ENCODE data around the gene SLC6A3. TPM values are rescaled to one million over a fixed set of nuclear protein-coding genes. Genes with fewer than 3 reads are reported as not detected.

Gene SLC6A3
- polyA plus RNA-seq, 1 experiment: not detected

- no peaks in the 10 kb centered on the region; the same call in 1 of the 2 replicates for H3K9me3 ChIP-seq (ENCODE audit: control insufficient read depth, insufficient read depth, low read length)
- CTCF ChIA-PET: no interaction called here
Measured at GRCh38 chr5:1392261-1392660, 53.0 kb downstream of the SLC6A3 start.

GRCh38 chr5:1391691-1392090 is 53.5 kb downstream of the SLC6A3 start:
- CTCF ChIA-PET: no interaction called here
- H3K4me3 ChIP-seq (ENCODE audit: low read depth, low read length): no peak overlapping the region
- H3K27ac ChIP-seq (ENCODE audit: low read depth, low read length): no peak overlapping the region
- DNase-seq (ENCODE audit: low read depth, low spot score): no peak
- TF ChIP-seq, protein P1, sequence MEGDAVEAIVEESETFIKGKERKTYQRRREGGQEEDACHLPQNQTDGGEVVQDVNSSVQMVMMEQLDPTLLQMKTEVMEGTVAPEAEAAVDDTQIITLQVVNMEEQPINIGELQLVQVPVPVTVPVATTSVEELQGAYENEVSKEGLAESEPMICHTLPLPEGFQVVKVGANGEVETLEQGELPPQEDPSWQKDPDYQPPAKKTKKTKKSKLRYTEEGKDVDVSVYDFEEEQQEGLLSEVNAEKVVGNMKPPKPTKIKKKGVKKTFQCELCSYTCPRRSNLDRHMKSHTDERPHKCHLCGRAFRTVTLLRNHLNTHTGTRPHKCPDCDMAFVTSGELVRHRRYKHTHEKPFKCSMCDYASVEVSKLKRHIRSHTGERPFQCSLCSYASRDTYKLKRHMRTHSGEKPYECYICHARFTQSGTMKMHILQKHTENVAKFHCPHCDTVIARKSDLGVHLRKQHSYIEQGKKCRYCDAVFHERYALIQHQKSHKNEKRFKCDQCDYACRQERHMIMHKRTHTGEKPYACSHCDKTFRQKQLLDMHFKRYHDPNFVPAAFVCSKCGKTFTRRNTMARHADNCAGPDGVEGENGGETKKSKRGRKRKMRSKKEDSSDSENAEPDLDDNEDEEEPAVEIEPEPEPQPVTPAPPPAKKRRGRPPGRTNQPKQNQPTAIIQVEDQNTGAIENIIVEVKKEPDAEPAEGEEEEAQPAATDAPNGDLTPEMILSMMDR (IDR thresholded peaks at IDR 0.05; ENCODE audit: low read depth, low read length): no peak
- H3K9me3 ChIP-seq (ENCODE audit: control insufficient read depth, insufficient read depth, low read length): no peaks in the 10 kb centered on the region; the same call in 1 of the 2 replicates
- POLR2A ChIA-PET: no interaction called here
- H3K27me3 ChIP-seq (ENCODE audit: control insufficient read depth, insufficient read depth, low read length): peaks cover 27% of the 10 kb centered on the region

More at GRCh38 chr5:1392261-1392660, 53.0 kb downstream of the SLC6A3 start:
- Histone ChIP-seq H3K27me3 (ENCODE audit: control insufficient read depth, insufficient read depth, low read length) (peaks cover 22% of the 10 kb centered on the region), H3K4me3 (ENCODE audit: low read depth, low read length) (no peak overlapping the region), H3K27ac (ENCODE audit: low read depth, low read length) (no peak overlapping the region)
- DNase-seq (ENCODE audit: low read depth, low spot score): no peak
- POLR2A ChIA-PET: no interaction called here
- TF ChIP-seq, protein P1 (IDR thresholded peaks at IDR 0.05; ENCODE audit: low read depth, low read length): no peak

DNA sequence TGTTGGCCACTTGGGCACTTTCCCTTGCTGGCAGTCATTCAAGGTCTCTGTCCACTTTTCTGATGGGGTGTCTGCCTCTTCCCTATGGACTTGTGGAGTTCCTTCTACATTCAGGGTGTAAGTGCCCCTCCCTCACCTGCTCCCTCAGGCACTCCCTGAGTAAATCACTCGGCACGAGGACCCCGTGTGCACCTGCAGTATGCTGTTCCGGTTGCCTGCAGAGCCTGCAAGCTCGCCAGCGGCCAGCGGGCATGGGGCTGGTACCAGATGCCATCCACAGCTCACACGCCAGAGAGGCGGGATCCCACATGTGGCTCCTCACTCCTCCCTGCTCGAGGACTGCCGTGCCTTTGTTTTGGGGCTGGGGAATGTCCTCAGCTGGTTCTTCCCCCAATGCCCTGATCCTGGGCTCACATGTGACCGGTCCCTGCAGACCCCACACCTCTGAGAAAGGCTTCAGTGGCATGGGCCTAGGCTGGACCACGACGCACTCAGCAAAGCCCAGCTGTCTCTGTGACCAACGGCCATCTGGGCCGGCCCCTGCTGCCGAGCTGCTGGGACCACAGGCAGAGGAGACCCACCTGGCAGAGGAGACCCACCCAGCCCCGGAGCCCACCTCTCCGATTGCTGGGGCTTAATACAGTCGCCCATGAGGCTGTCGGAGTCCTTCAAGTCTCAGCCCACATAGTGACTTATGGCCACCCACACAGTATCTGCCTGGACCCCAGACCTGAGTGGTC is 54.2 kb downstream of the SLC6A3 start:
- ChIA-PET CTCF (no interaction called here), POLR2A (no interaction called here)
- peaks cover 27% of the 10 kb centered on the region for H3K27me3 ChIP-seq (ENCODE audit: control insufficient read depth, insufficient read depth, low read length)
- no peak for DNase-seq (ENCODE audit: low read depth, low spot score)
- TF ChIP-seq, protein P1 (IDR thresholded peaks at IDR 0.05; ENCODE audit: low read depth, low read length): no peak
- no peak overlapping the region for H3K4me3 ChIP-seq (ENCODE audit: low read depth, low read length)
- no peaks in the 10 kb centered on the region; the same call in 1 of the 2 replicates for H3K9me3 ChIP-seq (ENCODE audit: control insufficient read depth, insufficient read depth, low read length)
- H3K27ac ChIP-seq (ENCODE audit: low read depth, low read length): no peak overlapping the region

DNA sequence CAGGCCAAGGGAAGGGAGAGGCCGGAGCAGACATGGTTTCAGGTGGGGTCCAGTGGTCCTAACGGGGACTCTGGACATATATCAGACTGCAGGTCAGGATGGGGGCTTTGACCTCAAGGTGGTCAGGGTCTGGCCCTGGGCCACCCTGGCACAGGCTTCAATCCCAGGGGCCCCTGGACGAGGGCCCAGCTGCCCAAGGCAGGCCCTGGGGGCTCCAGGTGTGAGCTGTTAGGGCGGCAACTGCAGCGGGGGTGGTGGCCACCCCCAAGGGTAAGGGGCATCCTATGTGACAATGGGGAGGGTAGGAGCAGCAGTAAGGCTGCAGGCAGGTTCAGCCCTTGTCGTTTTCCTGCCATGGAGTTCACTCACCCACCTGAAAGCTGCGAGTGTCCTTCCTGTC is 54.9 kb downstream of the SLC6A3 start:
- Histone ChIP-seq H3K4me3 (ENCODE audit: low read depth, low read length) (no peak overlapping the region), H3K27ac (ENCODE audit: low read depth, low read length) (no peak overlapping the region), H3K9me3 (ENCODE audit: control insufficient read depth, insufficient read depth, low read length) (no peaks in the 10 kb centered on the region; the same call in 1 of the 2 replicates), H3K27me3 (ENCODE audit: control insufficient read depth, insufficient read depth, low read length) (peaks cover 30% of the 10 kb centered on the region)
- TF ChIP-seq, protein P1 (IDR thresholded peaks at IDR 0.05; ENCODE audit: low read depth, low read length): no peak
- ChIA-PET POLR2A (no interaction called here), CTCF (no interaction called here)
- DNase-seq (ENCODE audit: low read depth, low spot score): no peak

GRCh38 chr5:1388383-1388967 is 56.8 kb downstream of the SLC6A3 start:
- Histone ChIP-seq H3K9me3 (ENCODE audit: control insufficient read depth, insufficient read depth, low read length) (peaks cover under 1% of the 10 kb centered on the region; the same call in 1 of the 2 replicates), H3K27me3 (ENCODE audit: control insufficient read depth, insufficient read depth, low read length) (peaks cover 34% of the 10 kb centered on the region), H3K27ac (ENCODE audit: low read depth, low read length) (no peak overlapping the region), H3K4me3 (ENCODE audit: low read depth, low read length) (no peak overlapping the region)
- no peak for DNase-seq (ENCODE audit: low read depth, low spot score)
- ChIA-PET CTCF (interaction anchor here (1.4 kb wide), 1 partner anchor 257 kb away, joined by 4 read pairs; no protein-coding TSS in a partner anchor), POLR2A (no interaction called here)
- TF ChIP-seq, protein P1 (IDR thresholded peaks at IDR 0.05; ENCODE audit: low read depth, low read length): no peak

Data from AG04450 (cell line).